HepG2 (cell line): ENCODE measurements around the gene ACTL7B. TPM values are rescaled to one million over a fixed set of nuclear protein-coding genes. Genes with fewer than 3 reads are reported as not detected.

Source experiments
- ATAC-seq: fragments of 200-7000 bp; cut with Tn5 transposase; 3 replicates; pipeline ENCODE4 v1.9.1; 2020; ENCODE audit warnings: mild to moderate bottlenecking, moderate library complexity
- BruUV-seq: library from RNA; stranded (reverse); fragments of 400-500 nt; replicated peaks from 2 replicates; lab custom pipeline; 2021; lab: Mats Ljungman, UMichigan
- CTCF ChIA-PET: fragments of 300-600 bp; formaldehyde crosslinking; extraction: SDS; loops from one replicate; lab custom pipeline; 2021; ENCODE audit warnings: low total read pairs, inconsistent platforms, low intra/inter-chr PET ratio; lab: Yijun Ruan, JAX
- POLR2A ChIA-PET: fragments of 350-600 bp; sonication (Branson Sonifier 250); formaldehyde crosslinking; loops from one replicate; lab custom pipeline; 2020; ENCODE audit warnings: antibody characterized with exemption, inconsistent platforms; lab: Yijun Ruan, JAX
- DNase-seq: peaks from one replicate; pipeline ENCODE4 v3.0.0-alpha.2; 2015; ENCODE audit warnings: low spot score
- FAIRE-seq: peaks from 3 replicates; lab custom pipeline; 2011; peaks lifted over from hg19 to GRCh38; lab: Jason Lieb, UNC
- H2AFZ ChIP-seq: one replicate; pipeline ENCODE4 v1.6.1; 2011; ENCODE audit warnings: low read length, inconsistent platforms
- H3K27ac ChIP-seq: fragments of 300-600 bp; 3 replicates; pipeline ENCODE4 v1.8.0; 2011; ENCODE audit warnings: mixed run types, mild to moderate bottlenecking, mixed read lengths, low read length, inconsistent platforms; ENCODE audit not compliant: insufficient read depth; ENCODE audit errors: extremely low read length
- H3K27me3 ChIP-seq, 2 experiments: fragments of 200-600 bp in 1 of 2; 2 replicates in 1 of 2; 3 replicates in 1 of 2; pipeline versions ENCODE4 v1.6.0 to v1.8.0; 2011; ENCODE audit warnings: low read length in 2 of 2, mild to moderate bottlenecking in 2 of 2, moderate library complexity in 2 of 2, inconsistent platforms in 1 of 2; ENCODE audit not compliant: insufficient read depth in 2 of 2, control insufficient read depth in 1 of 2
- H3K36me3 ChIP-seq, 2 experiments: fragments of 200-600 bp in 1 of 2; replicated peaks in 1 of 2; 2 replicates in 1 of 2; 3 replicates in 1 of 2; pipeline versions ENCODE4 v1.5.1 to v1.8.0; 2011; ENCODE audit warnings: low read length in 2 of 2, inconsistent platforms in 1 of 2; ENCODE audit not compliant: insufficient read depth in 2 of 2, control insufficient read depth in 1 of 2
- H3K4me1 ChIP-seq: 2 replicates; pipeline ENCODE4 v1.5.1; 2012; ENCODE audit warnings: low read length, inconsistent platforms; ENCODE audit not compliant: insufficient read depth
- H3K4me2 ChIP-seq: 2 replicates; pipeline ENCODE4 v1.6.0; 2011; ENCODE audit warnings: low read depth, low read length, inconsistent platforms
- H3K4me3 ChIP-seq, 3 experiments: fragments of 200-600 bp in 1 of 3; sonication (generic), shearing (Covaris generic) in 1 of 3; replicated peaks in 1 of 3; 2 replicates each; pipeline ENCODE4 v1.5.1; 2011 to 2016; ENCODE audit warnings: low read length in 3 of 3, inconsistent platforms in 2 of 3, low read depth in 2 of 3, mild to moderate bottlenecking in 2 of 3, control low read depth in 1 of 3, mixed read lengths in 1 of 3; ENCODE audit not compliant: insufficient read depth in 1 of 3
- H3K79me2 ChIP-seq: one replicate; pipeline ENCODE4 v1.6.1; 2011; ENCODE audit warnings: low read length, inconsistent platforms; ENCODE audit not compliant: insufficient read depth
- H3K9ac ChIP-seq: 2 replicates; pipeline ENCODE4 v1.6.0; 2011; ENCODE audit warnings: mild to moderate bottlenecking, low read depth, low read length, inconsistent platforms; ENCODE audit not compliant: insufficient read depth
- H3K9me3 ChIP-seq: 2 replicates; pipeline ENCODE4 v1.5.1; 2012; ENCODE audit warnings: mild to moderate bottlenecking, low read length
- H4K20me1 ChIP-seq: 2 replicates; pipeline ENCODE4 v1.6.0; 2011; ENCODE audit warnings: inconsistent platforms, mild to moderate bottlenecking, low read length, moderate library complexity; ENCODE audit not compliant: insufficient read depth
- NFATC3 ChIP-seq: sonication (generic); formaldehyde crosslinking; IDR thresholded peaks from 2 replicates; pipeline ENCODE4 v1.5.1; 2020; ENCODE audit warnings: mild to moderate bottlenecking, missing genetic modification reagents
- NKX3-1 ChIP-seq: sonication (generic); formaldehyde crosslinking; IDR thresholded peaks from 2 replicates; pipeline ENCODE4 v1.5.0; 2020; ENCODE audit warnings: missing genetic modification reagents
- RXRB ChIP-seq: IDR thresholded peaks from 2 replicates; pipeline ENCODE4 v1.6.1; 2016; ENCODE audit warnings: borderline replicate concordance, missing genetic modification reagents, missing compliant biosample characterization
- SMC3 ChIP-seq: IDR thresholded peaks from 2 replicates; pipeline ENCODE4 v1.6.1; 2011; ENCODE audit warnings: low read length, improper control_type of control experiment
- SOX13 ChIP-seq, 3 experiments: fragments of 450-650 bp in 1 of 3; sonication (generic) in 1 of 3; formaldehyde crosslinking in 1 of 3; IDR thresholded peaks in 2 of 3; conservative IDR thresholded peaks in 1 of 3; 2 replicates each; pipeline versions ENCODE4 v1.5.0 to v1.6.1; 2016 to 2020; ENCODE audit warnings: antibody characterized with exemption in 1 of 3, mild to moderate bottlenecking in 1 of 3, missing compliant biosample characterization in 1 of 3, missing genetic modification reagents in 1 of 3, moderate library complexity in 1 of 3
- ZFYVE20 ChIP-seq: sonication (generic); formaldehyde crosslinking; IDR thresholded peaks from 2 replicates; pipeline ENCODE4 v1.8.0; 2023; ENCODE audit warnings: low read depth, mild to moderate bottlenecking, moderate library complexity, missing genetic modification reagents, borderline replicate concordance
- ZKSCAN8 ChIP-seq: IDR thresholded peaks from 2 replicates; pipeline ENCODE4 v1.6.1; 2016; ENCODE audit warnings: borderline replicate concordance, missing genetic modification reagents, missing compliant biosample characterization
- ZNF124 ChIP-seq: sonication (generic); formaldehyde crosslinking; IDR thresholded peaks from 2 replicates; pipeline ENCODE4 v1.4.0; 2020; ENCODE audit warnings: missing genetic modification reagents
- ZNF160 ChIP-seq: sonication (generic); formaldehyde crosslinking; IDR thresholded peaks from 2 replicates; pipeline ENCODE4 v1.8.0; 2022; ENCODE audit warnings: mild to moderate bottlenecking, inconsistent platforms, missing genetic modification reagents
- ZNF234 ChIP-seq: sonication (generic); formaldehyde crosslinking; conservative IDR thresholded peaks from 2 replicates; pipeline ENCODE4 v1.5.1; 2020; ENCODE audit warnings: mild to moderate bottlenecking, missing genetic modification reagents
- ZNF282 ChIP-seq: fragments of 450-650 bp; IDR thresholded peaks from 2 replicates; pipeline ENCODE4 v1.6.1; 2018; ENCODE audit not compliant: partially characterized antibody
- ZNF7 ChIP-seq: IDR thresholded peaks from 2 replicates; pipeline ENCODE4 v1.6.1; 2016; ENCODE audit warnings: missing biosample characterization, missing genetic modification reagents
- ZNF891 ChIP-seq: sonication (generic); formaldehyde crosslinking; IDR thresholded peaks from 2 replicates; pipeline ENCODE4 v1.5.0; 2020; ENCODE audit warnings: mild to moderate bottlenecking, missing genetic modification reagents
- WGBS: methylation state at CpG from one replicate; pipeline ENCODE4 v1.1.6; 2017; ENCODE audit warnings: low lambda C conversion rate; 5-methylcytosine and 5-hydroxymethylcytosine counted together
- in situ Hi-C: cut with HindIII; loops from 2 replicates; pipeline ENCODE4 v1.10.0; 2017; ENCODE audit warnings: low pct_unique_long_range_greater_than_20kb; ENCODE audit not compliant: extremely low pct_ligation_motif_present
- intact Hi-C: fragments of 100-400 bp; cut with micrococcal nuclease; formaldehyde crosslinking; loops from one replicate; pipeline ENCODE4 v1.10.0; 2022; ENCODE audit not compliant: unreplicated experiment
- polyA plus RNA-seq, 8 experiments: library from polyadenylated mRNA; depleted of rRNA in 3 of 8; stranded (reverse) in 7 of 8; unstranded in 1 of 8; fragments of >200 nt; fragmentation: Illumina TruSeq in 4 of 8; extraction: Trizol in 4 of 8; gene quantifications; 2 replicates each; pipeline versions ENCODE4 v1.2.1 to v1.2.3, GENCODE V29; 2011 to 2016; ENCODE audit warnings: low read depth in 4 of 8, missing spikeins in 1 of 8, mixed read lengths in 1 of 8; ENCODE audit not compliant: insufficient read depth in 1 of 8
- total RNA-seq, 5 experiments: library from RNA; depleted of rRNA; stranded (reverse); fragments of >200 nt; fragmentation: Illumina TruSeq; extraction: Trizol; gene quantifications; 2 replicates each; pipeline ENCODE4 v1.2.3, GENCODE V29; 2016; ENCODE audit warnings: low read depth in 1 of 5
- TF ChIP-seq, protein P1 (sequence below): sonication (generic); formaldehyde crosslinking; IDR thresholded peaks from 2 replicates; pipeline ENCODE4 v1.5.0; 2020; ENCODE audit warnings: missing genetic modification reagents, mild to moderate bottlenecking, borderline replicate concordance
- TF ChIP-seq, protein P2 (sequence below): sonication (generic); formaldehyde crosslinking; IDR thresholded peaks from 2 replicates; pipeline ENCODE4 v1.8.0; 2022; ENCODE audit warnings: mild to moderate bottlenecking, missing genetic modification reagents, moderate library complexity
- TF ChIP-seq, protein P3 (sequence below): IDR thresholded peaks from 2 replicates; pipeline ENCODE4 v1.6.1; 2012; ENCODE audit warnings: inconsistent platforms

The ACTL7B gene
- total and polyA plus RNA-seq, 2 of the 13 experiments (the other 11 are each of a cell fraction or from before 2014, with no cell fraction given): 0.07 to 0.11 TPM

DNA sequence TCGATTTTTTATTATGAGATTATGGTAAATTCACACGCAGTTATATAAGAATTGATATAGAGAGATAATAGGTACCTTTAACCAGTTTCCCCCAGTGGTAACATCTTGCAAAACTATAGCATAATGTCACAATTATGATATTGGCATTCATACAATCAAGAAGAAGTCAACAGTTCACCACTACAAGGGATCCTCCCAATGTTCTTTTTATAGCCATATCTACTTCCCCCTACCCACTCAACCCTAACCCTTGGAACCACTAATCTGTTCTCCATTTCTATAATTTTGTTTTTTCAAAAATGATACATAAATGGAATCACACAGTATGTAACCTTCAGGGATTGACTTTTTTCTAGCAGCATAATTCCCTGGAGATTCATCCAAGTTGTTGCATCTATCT, 9.8 kb downstream of the ACTL7B start (continued):
- TF ChIP-seq ZFYVE20 (CRISPR knock-in tag) (no peak), SOX13 (IDR thresholded peaks at IDR 0.05) (no peak), SOX13 (CRISPR knock-in tag; conservative IDR thresholded peaks at IDR 0.05 in 1 of 2, IDR thresholded peaks at IDR 0.05 in 1 of 2) (no peak), ZNF124 (CRISPR knock-in tag) (no peak), ZNF234 (CRISPR knock-in tag) (no peak)
- TF ChIP-seq, all 625 proteins: peak for 0

DNA sequence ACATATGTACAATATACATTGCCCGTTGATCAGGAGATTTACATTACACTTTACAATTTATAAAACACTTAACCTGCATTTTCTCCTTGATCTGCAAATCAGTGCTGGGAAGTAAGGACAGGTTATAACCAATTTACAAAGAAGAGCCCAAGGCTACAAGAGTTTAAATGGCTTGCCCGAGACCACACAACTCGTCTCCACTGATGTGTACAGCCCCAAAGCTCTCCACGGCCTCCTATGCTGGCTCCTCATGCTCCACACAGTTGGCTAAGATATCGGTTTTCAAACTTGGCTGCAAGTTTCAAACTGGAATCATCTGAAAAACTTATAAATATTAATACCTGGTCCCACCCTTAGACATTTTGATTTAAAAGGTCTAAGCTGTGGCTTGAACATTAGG, 10.3 kb downstream of the ACTL7B start:
- 92% methylated on average over 5 of the region's 5 CpGs for WGBS
- H3K79me2 ChIP-seq: no peaks in the 10 kb centered on the region
- H2AFZ ChIP-seq: no peak overlapping the region
- H3K4me3 ChIP-seq: no peak overlapping the region
- BruUV-seq: no TSS peak
- ATAC-seq: no peak
- H4K20me1 ChIP-seq: no peaks in the 10 kb centered on the region
- no peaks in the 10 kb centered on the region for H3K36me3 ChIP-seq
- H3K27me3 ChIP-seq: no peaks in the 10 kb centered on the region
- no peaks in the 10 kb centered on the region for H3K9me3 ChIP-seq
- FAIRE-seq: no peak
- ChIA-PET POLR2A (no interaction called here), CTCF (no interaction called here)
- TF ChIP-seq NFATC3 (CRISPR knock-in tag): no peak
- TF ChIP-seq, all 625 proteins: peak for 0
- in situ Hi-C loops (no loop called here), intact Hi-C loops (no loop called here)
- H3K27ac ChIP-seq: no peak overlapping the region
- H3K4me1 ChIP-seq: peaks cover 29% of the 10 kb centered on the region
- H3K9ac ChIP-seq: no peak overlapping the region
- no peak for DNase-seq
- H3K4me2 ChIP-seq: no peak overlapping the region

DNA sequence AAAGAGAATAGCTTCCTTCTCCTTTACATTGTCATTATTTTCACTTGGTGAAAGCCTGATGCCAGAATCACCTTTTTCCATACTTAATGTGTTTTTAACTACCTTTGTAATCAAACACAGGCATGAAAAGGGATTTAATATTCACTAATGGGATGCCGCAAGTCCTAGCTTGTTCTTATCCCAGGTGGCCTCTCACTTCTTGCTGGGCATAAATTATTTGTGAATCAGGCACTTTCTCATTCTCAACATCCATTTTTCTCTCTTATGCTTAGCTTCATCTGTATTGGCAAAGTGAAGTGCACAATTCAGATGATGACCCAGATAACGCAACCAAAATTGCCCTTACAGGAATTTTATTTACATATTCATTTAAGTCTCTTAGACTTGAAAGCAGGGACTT, 10.9 kb downstream of the ACTL7B start:
- POLR2A ChIA-PET: no interaction called here
- in situ Hi-C loops: no loop called here
- WGBS: 97% methylated on average over 2 of the region's 2 CpGs
- TF ChIP-seq ZKSCAN8 (CRISPR knock-in tag) (no peak), ZNF160 (no peak), NKX3-1 (CRISPR knock-in tag) (no peak), RXRB (CRISPR knock-in tag) (no peak), ZNF7 (no peak), SMC3 (no peak), ZNF282 (no peak), ZNF891 (CRISPR knock-in tag) (no peak)
- TF ChIP-seq, protein P1, sequence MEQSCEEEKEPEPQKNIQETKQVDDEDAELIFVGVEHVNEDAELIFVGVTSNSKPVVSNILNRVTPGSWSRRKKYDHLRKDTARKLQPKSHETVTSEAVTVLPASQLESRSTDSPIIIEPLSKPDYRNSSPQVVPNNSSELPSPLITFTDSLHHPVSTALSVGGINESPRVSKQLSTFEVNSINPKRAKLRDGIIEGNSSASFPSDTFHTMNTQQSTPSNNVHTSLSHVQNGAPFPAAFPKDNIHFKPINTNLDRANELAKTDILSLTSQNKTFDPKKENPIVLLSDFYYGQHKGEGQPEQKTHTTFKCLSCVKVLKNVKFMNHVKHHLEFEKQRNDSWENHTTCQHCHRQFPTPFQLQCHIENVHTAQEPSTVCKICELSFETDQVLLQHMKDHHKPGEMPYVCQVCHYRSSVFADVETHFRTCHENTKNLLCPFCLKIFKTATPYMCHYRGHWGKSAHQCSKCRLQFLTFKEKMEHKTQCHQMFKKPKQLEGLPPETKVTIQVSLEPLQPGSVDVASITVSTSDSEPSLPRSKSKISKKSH (CRISPR knock-in tag): no peak
- TF ChIP-seq, protein P2, sequence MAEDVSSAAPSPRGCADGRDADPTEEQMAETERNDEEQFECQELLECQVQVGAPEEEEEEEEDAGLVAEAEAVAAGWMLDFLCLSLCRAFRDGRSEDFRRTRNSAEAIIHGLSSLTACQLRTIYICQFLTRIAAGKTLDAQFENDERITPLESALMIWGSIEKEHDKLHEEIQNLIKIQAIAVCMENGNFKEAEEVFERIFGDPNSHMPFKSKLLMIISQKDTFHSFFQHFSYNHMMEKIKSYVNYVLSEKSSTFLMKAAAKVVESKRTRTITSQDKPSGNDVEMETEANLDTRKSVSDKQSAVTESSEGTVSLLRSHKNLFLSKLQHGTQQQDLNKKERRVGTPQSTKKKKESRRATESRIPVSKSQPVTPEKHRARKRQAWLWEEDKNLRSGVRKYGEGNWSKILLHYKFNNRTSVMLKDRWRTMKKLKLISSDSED (CRISPR knock-in tag): no peak
- TF ChIP-seq, protein P3, sequence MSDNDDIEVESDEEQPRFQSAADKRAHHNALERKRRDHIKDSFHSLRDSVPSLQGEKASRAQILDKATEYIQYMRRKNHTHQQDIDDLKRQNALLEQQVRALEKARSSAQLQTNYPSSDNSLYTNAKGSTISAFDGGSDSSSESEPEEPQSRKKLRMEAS: no peak

More for the DNA sequence above, 10.9 kb downstream of the ACTL7B start:
- H3K4me2 ChIP-seq: no peak overlapping the region
- H3K27me3 ChIP-seq: no peaks in the 10 kb centered on the region
- no peak for FAIRE-seq
- H3K36me3 ChIP-seq: no peaks in the 10 kb centered on the region
- H3K4me1 ChIP-seq: peaks cover 23% of the 10 kb centered on the region
- H3K9me3 ChIP-seq: no peaks in the 10 kb centered on the region
- H3K4me3 ChIP-seq: no peak overlapping the region
- no peak for ATAC-seq
- intact Hi-C loops: no loop called here
- no peaks in the 10 kb centered on the region for H3K79me2 ChIP-seq
- no peak overlapping the region for H2AFZ ChIP-seq
- BruUV-seq: no TSS peak
- no peak overlapping the region for H3K9ac ChIP-seq
- CTCF ChIA-PET: no interaction called here
- DNase-seq: no peak
- no peaks in the 10 kb centered on the region for H4K20me1 ChIP-seq
- no peak overlapping the region for H3K27ac ChIP-seq
